HG03342 (cell line): Measurements from ENCODE around the gene RAMP3.
"Not testable (repeated sequence)": the region's sequence is repeated elsewhere in the genome, so short reads cannot be mapped to it uniquely, and the experiment has no call there.

ENCODE experiments used
- ATAC-seq: cut with Tn5 transposase; IDR thresholded peaks from one replicate; pipeline ENCODE4 v1.9.1; 2021; ENCODE audit warnings: mild to moderate bottlenecking, moderate library complexity; ENCODE audit not compliant: unreplicated experiment

Gene RAMP3

DNA sequence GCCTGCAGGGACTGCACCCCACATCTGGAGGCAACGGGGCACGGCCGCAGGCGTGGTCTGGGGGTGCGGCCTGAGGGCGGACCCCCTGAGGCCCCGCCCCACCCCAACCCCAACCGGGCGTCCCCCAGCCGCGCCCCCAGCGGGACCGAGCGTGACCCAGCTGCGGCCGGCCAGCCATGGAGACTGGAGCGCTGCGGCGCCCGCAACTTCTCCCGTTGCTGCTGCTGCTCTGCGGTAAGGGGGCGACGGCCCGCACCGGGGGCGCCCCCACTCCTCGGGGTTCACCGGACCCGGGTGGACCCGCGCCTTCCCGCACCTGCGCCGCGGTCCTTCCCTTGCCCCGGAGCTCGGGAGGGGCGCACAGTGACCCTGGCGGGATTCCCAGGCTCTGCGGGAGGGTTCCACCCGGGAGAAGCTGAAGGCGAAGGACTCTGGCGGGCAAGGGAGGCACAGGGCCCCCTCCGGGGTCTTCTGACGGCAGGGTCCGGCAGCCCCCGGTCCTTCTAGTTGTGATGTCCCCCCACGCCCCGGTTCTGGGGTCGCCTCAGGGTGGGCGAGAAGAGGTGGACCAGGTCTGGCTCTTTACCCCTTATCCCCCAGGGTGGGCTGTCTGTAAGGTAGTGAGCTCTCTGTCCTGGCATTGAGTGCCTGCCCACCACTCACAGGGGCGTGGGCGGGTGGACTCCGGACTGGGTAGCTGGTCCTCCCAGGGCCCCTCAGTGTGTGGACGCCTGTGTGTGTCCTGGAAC, at the start of gene RAMP3:
TSS of gene RAMP3 (plus strand) at position 139 of the 749 bp plus-strand sequence. CDS start at position 177, 38 bp downstream.
- no peak for ATAC-seq

GRCh38 chr7:45108863-45109262, 48.7 kb upstream of the RAMP3 start:
- ATAC-seq = no peak

DNA sequence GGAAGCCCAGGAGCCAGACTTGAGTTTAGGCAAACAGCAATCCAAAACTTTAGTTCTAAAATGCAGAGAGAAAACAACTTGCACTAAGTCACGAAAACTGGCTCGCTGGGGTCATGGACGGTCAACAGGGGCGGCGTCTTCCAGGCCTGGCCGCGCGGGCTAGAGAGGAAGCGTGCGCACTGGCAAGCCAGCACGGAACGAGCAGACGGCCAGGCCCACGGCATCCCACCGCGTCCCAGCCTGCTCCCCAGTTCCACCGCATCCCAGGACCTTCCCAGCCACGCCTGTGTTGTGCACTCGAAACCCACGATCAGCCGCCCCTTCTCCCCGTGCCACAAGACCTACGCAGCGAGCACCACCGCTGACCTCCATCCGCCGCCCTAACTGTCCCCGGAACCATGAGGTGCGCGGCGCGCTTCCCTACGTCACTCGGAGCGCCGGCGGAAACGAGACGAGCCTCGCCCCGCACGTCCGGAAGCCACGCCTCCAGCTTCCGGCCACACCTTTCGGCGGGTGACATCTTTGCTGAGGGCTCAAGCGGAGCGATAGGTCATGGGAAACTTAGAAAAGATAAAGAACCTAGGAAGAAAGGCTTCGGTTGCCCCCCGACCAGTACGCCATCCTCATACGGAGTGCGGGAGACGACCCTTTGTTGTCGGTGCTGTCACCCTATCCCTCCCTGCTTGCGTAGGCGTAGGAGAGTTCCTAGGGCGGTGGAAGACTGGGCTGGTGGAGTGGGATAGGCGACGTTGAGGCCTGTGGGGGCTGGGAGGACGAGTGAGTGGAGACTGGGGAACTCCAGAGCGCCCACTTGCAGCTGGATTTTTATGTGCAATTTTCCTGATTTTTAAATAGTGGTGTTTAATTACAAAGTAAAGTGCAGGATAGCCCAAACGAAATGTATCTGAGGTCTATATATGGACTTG, 46.0 kb upstream of the RAMP3 start, which contains the start of gene TBRG4:
TSS of gene TBRG4 (minus strand) at position 400 of the 926 bp plus-strand sequence. CDS start 2,460 bp downstream, outside the sequence.
- ATAC-seq = peak; percentile 94

- ATAC-seq = no peak
Observed at GRCh38 chr7:45112648-45113047, 44.9 kb upstream of the RAMP3 start.

- not testable (repeated sequence) for ATAC-seq
Observed at GRCh38 chr7:45114257-45114656, 43.3 kb upstream of the RAMP3 start.

DNA sequence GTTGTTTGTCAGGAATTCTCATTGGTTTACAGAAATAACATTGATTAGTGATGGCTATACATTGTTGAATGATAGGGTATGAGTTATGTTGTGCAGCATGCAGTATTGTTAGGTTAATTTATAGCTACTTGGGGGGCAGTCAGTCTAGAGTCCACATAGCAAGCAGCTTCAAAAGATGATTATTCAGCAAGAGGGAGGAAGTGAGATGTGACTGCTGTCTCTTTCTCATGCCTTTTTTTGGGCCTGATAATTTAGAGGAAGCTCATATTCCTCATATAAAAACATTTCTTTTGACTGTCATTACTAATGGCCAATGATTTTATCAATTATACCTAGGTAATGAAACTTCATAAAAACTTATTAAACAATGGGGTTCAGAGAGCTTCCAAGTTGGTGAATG, 42.7 kb upstream of the RAMP3 start:
- ATAC-seq = no peak

DNA sequence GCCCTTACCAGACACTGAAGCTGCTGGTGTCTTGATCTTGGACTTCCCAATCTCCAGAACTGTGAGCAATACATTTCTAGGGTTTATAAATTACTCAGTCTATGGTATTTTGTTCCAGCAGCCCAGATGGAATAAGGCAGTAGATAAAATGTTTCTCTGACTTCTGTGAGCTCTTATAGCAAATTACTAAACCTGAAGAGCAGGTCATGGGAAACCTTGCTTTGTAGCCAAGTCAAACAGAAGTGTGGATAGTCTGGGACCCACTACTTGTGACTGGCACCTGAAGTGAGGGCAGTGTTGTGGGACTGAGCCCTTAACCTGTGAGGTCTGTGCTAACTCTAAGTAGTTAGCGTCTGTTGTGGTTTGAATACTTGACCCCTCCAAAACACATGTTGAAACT, 41.5 kb upstream of the RAMP3 start:
- no peak for ATAC-seq

- ATAC-seq = no peak
Observed at GRCh38 chr7:45117582-45117981, 40.0 kb upstream of the RAMP3 start.

DNA sequence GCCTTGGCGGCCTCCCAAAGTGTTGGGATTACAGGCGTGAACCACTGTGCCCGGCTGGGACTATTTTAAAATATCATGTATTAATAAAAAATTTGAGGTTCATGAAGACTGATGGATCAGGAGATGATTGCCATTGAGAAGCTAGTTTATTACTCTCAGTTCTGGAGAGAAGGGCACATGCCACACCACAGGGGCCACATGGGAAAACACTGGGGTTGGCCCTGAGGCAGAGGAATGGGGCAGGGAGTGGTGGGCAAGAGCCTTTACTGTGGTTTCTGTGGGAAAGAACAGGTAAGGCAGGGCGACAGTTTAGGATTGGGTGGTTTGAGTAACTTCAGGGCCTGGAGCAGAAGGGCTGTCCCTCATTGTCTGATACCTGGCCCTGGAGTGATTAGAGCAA, 39.3 kb upstream of the RAMP3 start:
- no peak for ATAC-seq

DNA sequence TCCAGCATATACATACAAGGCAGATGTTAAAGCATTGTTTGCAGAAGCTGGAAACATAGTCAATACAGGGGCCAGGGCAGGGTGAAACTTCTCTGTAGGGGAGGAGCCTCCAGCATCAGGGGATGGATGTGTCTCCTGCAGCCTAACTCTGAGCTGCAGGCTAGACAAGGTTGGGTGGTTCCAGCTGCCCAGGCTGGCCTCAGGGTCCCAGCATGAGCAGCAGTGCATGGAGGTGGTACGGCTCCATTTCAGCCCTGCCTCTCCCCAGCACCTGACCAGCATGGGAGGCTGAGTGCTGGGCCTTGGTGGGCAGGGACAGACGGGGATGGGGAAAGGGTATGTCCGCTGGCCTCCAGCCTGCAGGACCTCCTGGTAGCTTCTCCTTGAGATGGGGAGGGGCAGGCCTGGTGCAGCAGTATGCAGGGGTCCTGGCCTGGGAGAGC, 38.7 kb upstream of the RAMP3 start:
- ATAC-seq = no peak

DNA sequence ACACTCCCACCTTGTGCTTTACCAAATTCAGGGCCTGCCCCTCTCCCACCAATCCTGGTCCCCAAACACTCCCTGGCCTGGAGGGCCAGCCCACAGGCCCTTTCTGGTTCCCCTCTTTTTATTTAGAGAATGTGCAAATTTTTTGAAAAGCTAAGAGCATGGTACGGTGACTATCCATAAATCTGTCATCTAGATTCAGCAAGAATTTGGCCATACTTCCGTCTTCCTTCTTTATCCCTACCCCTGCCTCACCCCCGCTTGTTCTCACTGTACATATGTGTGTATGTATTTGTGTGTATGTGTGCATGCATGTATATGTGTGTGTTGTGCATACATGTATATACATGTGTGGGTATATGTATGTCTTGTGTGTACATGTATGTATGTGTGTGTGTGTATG, 38.0 kb upstream of the RAMP3 start:
- ATAC-seq = no peak

DNA sequence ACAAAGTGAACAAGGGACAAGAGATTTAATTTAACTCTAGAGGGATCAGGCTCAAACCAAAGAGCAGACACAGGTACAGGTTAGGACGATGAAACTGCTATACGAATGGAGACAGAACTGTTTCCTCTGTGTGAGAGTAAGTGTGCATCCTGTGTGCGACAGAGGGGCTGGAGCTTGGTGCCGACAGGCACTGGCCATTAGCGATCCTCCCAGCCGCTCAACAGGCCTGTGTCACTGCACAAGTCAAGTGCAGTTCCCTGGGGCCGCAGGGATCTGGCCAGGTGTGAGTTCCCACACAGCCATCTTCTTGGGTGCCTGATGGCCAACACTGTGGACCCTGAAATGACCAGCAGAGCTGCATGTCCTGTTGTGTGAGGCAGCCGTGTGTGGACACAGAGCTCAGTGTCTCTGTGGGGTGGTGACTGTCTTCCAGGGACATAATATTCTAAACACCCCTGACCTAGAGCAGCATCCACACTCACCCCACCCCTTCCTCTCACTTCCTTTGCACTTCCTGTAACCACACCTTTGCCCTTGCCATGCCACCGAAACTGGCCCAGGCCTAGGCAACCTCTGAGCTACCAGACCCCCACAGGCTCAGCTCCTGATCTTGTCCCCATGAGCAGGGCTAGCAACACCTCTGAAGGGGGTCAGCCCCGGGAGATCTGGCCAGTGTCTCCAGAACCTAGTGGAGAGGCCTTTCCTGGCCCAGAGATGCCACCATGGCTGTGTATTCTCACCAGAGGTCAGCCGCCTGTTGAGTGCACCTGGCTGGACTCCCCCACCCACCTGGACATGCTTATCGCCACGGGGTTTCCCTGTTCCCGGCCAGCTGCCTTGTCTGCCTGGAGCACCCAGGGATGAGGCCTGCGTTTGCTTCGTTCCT, 34.4 kb upstream of the RAMP3 start:
- ATAC-seq = no peak

DNA sequence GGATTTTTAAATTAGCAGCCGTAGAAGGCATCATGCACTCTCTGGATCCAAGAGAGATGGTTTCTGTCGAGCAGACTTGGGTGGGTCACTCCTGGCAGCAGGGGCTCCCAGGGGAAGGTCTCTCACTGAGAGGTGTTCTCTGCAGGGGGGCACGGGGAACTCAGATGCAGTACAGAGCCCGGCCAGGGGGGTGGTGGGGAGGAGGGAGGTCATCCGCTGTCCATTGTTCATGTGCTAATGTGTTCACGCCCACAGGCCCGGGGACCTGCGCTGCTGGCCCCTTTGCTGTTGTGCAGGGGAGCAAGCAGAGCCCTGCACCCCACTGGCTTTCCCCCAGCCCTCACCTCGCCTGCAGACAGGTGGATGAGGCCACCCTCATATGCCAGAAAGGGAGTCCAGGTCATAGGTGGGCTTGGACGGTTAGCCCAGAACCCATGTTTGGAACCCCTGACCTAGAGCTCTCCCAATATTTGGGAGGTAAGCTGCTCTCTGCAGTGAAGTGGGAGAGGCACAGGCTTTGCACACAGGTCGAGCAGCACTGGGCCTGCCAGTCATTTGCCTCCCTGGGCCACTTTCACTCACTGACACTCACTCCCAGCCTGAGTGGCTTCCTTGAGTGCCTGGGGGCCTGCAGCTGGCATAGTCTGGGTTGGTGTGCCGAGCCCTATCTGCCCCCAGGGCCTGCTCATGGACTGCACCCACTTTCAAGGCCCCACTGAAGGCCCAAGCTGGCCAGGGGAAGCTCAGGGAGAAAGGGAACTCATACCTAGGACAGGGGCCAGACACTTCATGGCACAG, 33.5 kb upstream of the RAMP3 start:
- ATAC-seq = no peak

- no peak for ATAC-seq
Observed at GRCh38 chr7:45125193-45125904, 32.2 kb upstream of the RAMP3 start.

GRCh38 chr7:45126201-45126600, 31.4 kb upstream of the RAMP3 start:
- no peak for ATAC-seq

DNA sequence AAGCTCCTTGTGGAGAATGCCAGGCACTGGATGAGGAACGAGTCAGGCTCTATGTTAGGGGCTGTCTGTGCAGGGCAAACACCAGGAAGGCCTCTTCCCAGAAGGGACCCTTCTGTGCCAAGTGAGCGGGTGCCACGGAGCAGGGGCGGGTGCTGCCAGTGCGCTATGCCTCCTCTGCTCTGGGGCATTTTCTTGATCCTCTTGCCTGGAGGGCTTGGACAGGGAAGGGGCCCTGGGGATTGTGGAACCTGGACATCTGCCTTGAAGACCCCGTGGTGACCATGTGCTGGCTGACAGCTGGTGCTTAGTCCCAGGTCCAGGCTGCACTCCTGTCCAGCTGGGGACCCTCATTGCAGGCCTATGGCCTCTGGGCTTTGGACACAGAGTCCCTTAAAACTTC, 30.7 kb upstream of the RAMP3 start:
- ATAC-seq = no peak

GRCh38 chr7:45129181-45129800, 28.3 kb upstream of the RAMP3 start:
- ATAC-seq = no peak

DNA sequence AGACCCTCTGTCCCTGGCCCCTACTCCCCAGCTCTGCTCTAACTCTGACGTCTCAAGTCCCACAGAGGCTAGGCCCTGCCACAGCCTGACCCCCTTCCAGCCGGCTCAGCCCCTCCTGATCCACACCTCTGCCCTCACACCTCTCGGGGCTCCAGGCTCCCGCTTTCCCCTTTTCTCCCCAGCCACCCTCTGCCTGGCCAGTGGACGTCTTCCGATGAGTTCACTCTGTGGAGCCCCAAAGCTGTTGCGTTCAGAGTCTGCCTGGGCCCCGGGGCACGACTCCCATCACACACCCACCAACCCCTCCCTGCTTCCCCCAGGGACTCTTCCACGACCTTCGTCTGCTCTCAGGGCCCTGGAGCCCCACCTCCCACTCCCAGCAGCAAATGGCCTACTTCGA, 27.7 kb upstream of the RAMP3 start:
- no peak for ATAC-seq

DNA sequence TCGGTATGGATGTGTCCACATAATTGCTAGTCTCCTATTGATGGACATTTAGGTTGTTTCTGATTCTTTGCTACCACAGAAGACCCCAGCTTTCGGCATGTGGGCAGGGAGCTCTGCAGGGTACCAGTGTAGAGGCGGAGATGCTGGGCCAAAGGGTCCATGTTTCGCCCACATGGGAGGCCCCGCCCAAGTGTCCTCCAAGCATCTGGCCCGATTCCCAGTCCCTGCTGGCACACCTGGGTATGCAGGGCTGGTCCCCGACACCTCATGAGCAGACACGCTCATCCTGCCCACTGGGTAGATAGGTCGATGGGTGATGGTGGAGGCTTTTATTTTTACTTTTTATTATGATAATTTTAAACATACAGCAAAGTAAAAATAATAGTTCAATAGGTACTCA, 26.7 kb upstream of the RAMP3 start:
- no peak for ATAC-seq
